IMR-90 (cell line): ENCODE results near the gene COX6A1.

Experiments
- CTCF ChIP-seq: conservative IDR thresholded peaks from 2 replicates; pipeline ENCODE4 v1.5.1; 2012; ENCODE audit warnings: mild to moderate bottlenecking, low read depth, low read length, improper control_type of control experiment
- ELK1 ChIP-seq: fragments of 150-350 bp; IDR thresholded peaks from 2 replicates; pipeline ENCODE4 v1.6.1; 2016; ENCODE audit warnings: low read depth, mild to moderate bottlenecking, low read length, moderate library complexity, borderline replicate concordance
- NFE2L2 ChIP-seq: fragments of 150-350 bp; IDR thresholded peaks from 2 replicates; pipeline ENCODE4 v1.6.1; 2016; ENCODE audit warnings: low read depth, mild to moderate bottlenecking, low read length
- POLR2A ChIP-seq: IDR thresholded peaks from 2 replicates; pipeline ENCODE4 v1.6.1; 2012; ENCODE audit warnings: mild to moderate bottlenecking, low read depth, low read length
- RFX5 ChIP-seq: IDR thresholded peaks from 2 replicates; pipeline ENCODE4 v1.8.0; 2012; ENCODE audit warnings: low read depth, mild to moderate bottlenecking, low read length, moderate library complexity
- USF2 ChIP-seq: fragments of 150-350 bp; IDR thresholded peaks from 2 replicates; pipeline ENCODE4 v1.6.1; 2017; ENCODE audit warnings: mild to moderate bottlenecking, antibody characterized with exemption, low read length, low read depth

- no peak for TF ChIP-seq POLR2A
- TF ChIP-seq USF2: no peak
- no peak for TF ChIP-seq CTCF
- no peak for TF ChIP-seq RFX5
- no peak for TF ChIP-seq ELK1
- TF ChIP-seq NFE2L2: no peak
Measured at GRCh38 chr12:120479458-120479857, 41.5 kb downstream of the COX6A1 start.
